A549 (cell line): Measurements from ENCODE around the gene LPO. TPM values are rescaled to one million over a fixed set of nuclear protein-coding genes. Genes with fewer than 3 reads are reported as not detected.

Experiments
- ATAC-seq, 2 experiments: fragments of 200-7000 bp in 1 of 2; fragments of >200 bp in 1 of 2; cut with Nextera tagmentation in 1 of 2; cut with Tn5 transposase in 1 of 2; 3 replicates each; pipeline versions ENCODE4 v1.8.0 to v1.9.1; 2018 to 2020; ENCODE audit warnings: mild to moderate bottlenecking in 1 of 2, moderate library complexity in 1 of 2
- CTCF ChIA-PET: fragments of 300-600 bp; sonication (Branson Sonifier 250); formaldehyde crosslinking; extraction: SDS; loops from one replicate; lab custom pipeline; 2021; ENCODE audit warnings: antibody characterized with exemption, inconsistent platforms; lab: Yijun Ruan, JAX
- POLR2A ChIA-PET: fragments of 350-600 bp; formaldehyde crosslinking; extraction: SDS; loops from one replicate; lab custom pipeline; 2021; ENCODE audit warnings: antibody characterized with exemption, inconsistent platforms; lab: Yijun Ruan, JAX
- DNase-seq, 2 experiments: peaks; one replicate each; pipeline versions ENCODE4 v3.0.0 to v3.0.0-alpha.2; 2011 to 2016; ENCODE audit warnings: low read depth in 1 of 2, low spot score in 1 of 2
- FAIRE-seq: peaks from 2 replicates; lab custom pipeline; 2011; peaks lifted over from hg19 to GRCh38; lab: Jason Lieb, UNC
- H3K27ac ChIP-seq, 2 experiments: fragments of >200 bp; sonication (Bioruptor Twin); formaldehyde crosslinking; 3 replicates each; pipeline ENCODE4 v1.5.1; 2016 to 2017
- H3K4me1 ChIP-seq: fragments of >200 bp; sonication (Bioruptor Twin); formaldehyde crosslinking; 3 replicates; pipeline ENCODE4 v1.6.1; 2016
- H3K4me2 ChIP-seq: fragments of >200 bp; sonication (Bioruptor Twin); formaldehyde crosslinking; 3 replicates; pipeline ENCODE4 v1.6.1; 2016
- H3K4me3 ChIP-seq: fragments of >200 bp; sonication (Bioruptor Twin); formaldehyde crosslinking; 3 replicates; pipeline ENCODE4 v1.5.1; 2016
- H3K9me3 ChIP-seq: fragments of >200 bp; sonication (Bioruptor Twin); formaldehyde crosslinking; 3 replicates; pipeline ENCODE4 v1.6.1; 2016
- CBX8 ChIP-seq: fragments of 200-600 bp; sonication (generic); IDR thresholded peaks from 2 replicates; pipeline ENCODE4 v1.6.1; 2016
- CHD2 ChIP-seq: fragments of 150-350 bp; IDR thresholded peaks from 2 replicates; pipeline ENCODE4 v1.6.1; 2014; ENCODE audit warnings: low read length; ENCODE audit not compliant: partially characterized antibody
- CHD4 ChIP-seq: fragments of 200-600 bp; sonication (generic); IDR thresholded peaks from 2 replicates; pipeline ENCODE4 v1.6.1; 2016; ENCODE audit warnings: antibody characterized with exemption, mild to moderate bottlenecking, borderline replicate concordance
- CTCF ChIP-seq: fragments of >200 bp; sonication (Bioruptor Twin); formaldehyde crosslinking; IDR thresholded peaks from 3 replicates; pipeline ENCODE4 v1.5.1; 2016
- ESRRA ChIP-seq: fragments of 150-350 bp; IDR thresholded peaks from 2 replicates; pipeline ENCODE4 v1.6.1; 2014; ENCODE audit warnings: mild to moderate bottlenecking, low read length, borderline replicate concordance
- GATA3 ChIP-seq: IDR thresholded peaks from 2 replicates; pipeline ENCODE4 v1.6.1; 2012; ENCODE audit warnings: borderline replicate concordance
- HDAC2 ChIP-seq: fragments of 200-600 bp; sonication (generic); IDR thresholded peaks from 2 replicates; pipeline ENCODE4 v1.6.1; 2016
- HEYL ChIP-seq: fragments of 250-450 bp; sonication (Bioruptor Pico); IDR thresholded peaks from 2 replicates; pipeline ENCODE4 v1.8.0; 2021; ENCODE audit warnings: mild to moderate bottlenecking, moderate library complexity
- MYC ChIP-seq: IDR thresholded peaks from 2 replicates; pipeline ENCODE4 v1.6.1; 2012; ENCODE audit warnings: mild to moderate bottlenecking, inconsistent platforms, low read length, improper control_type of control experiment, borderline replicate concordance
- NFE2L2 ChIP-seq: fragments of 150-350 bp; conservative IDR thresholded peaks from 2 replicates; pipeline ENCODE4 v1.6.1; 2014; ENCODE audit warnings: low read length
- NPAS2 ChIP-seq: fragments of 250-450 bp; sonication (Bioruptor Pico); IDR thresholded peaks from 2 replicates; pipeline ENCODE4 v1.8.0; 2022; ENCODE audit warnings: mild to moderate bottlenecking, moderate library complexity, borderline replicate concordance
- PBX3 ChIP-seq: IDR thresholded peaks from 2 replicates; pipeline ENCODE4 v1.6.1; 2012
- POLR2AphosphoS2 ChIP-seq: conservative IDR thresholded peaks from 2 replicates; pipeline ENCODE4 v1.6.1; 2012; ENCODE audit warnings: low read length, improper control_type of control experiment, inconsistent platforms
- TP53 ChIP-seq: fragments of 250-450 bp; sonication (Bioruptor Pico); IDR thresholded peaks from 2 replicates; pipeline ENCODE4 v1.5.0; 2021; ENCODE audit warnings: mild to moderate bottlenecking, moderate library complexity
- ZNF302 ChIP-seq: fragments of 250-450 bp; sonication (Bioruptor Pico); IDR thresholded peaks from 2 replicates; pipeline ENCODE4 v1.9.0; 2021; ENCODE audit warnings: inconsistent platforms, mild to moderate bottlenecking, moderate library complexity
- WGBS: methylation state at CpG from one replicate; pipeline ENCODE4 v1.1.6; 2017; ENCODE audit errors: missing lambda C conversion rate; 5-methylcytosine and 5-hydroxymethylcytosine counted together
- polyA plus RNA-seq, 4 experiments: library from polyadenylated mRNA; depleted of rRNA in 3 of 4; stranded (reverse); fragments of >200 nt; fragmentation: RNase III in 1 of 4; extraction: RNeasy Plus Mini Kit Qiagen cat#74134 plus additional on column Dnase treatment in 1 of 4; gene quantifications; 2 replicates in 3 of 4; 3 replicates in 1 of 4; pipeline ENCODE4 v1.2.3, GENCODE V29; 2011 to 2017
- TF ChIP-seq, protein P1 (sequence below): fragments of 150-350 bp; IDR thresholded peaks from 2 replicates; pipeline ENCODE4 v1.6.1; 2014; ENCODE audit warnings: low read depth, mild to moderate bottlenecking, low read length
- TF ChIP-seq, protein P2 (sequence below): fragments of 450-650 bp; IDR thresholded peaks from 2 replicates; pipeline ENCODE4 v1.6.1; 2014; ENCODE audit warnings: antibody characterized with exemption

Gene LPO
- polyA plus RNA-seq, 2 of the 4 experiments (the other 2 are of a cell fraction): not detected

GRCh38 chr17:58252141-58252540 lies 13.8 kb downstream of the LPO start:
- Histone ChIP-seq H3K27ac (no peak overlapping the region), H3K4me2 (no peak overlapping the region), H3K4me3 (no peak overlapping the region), H3K9me3 (0 out of 3 replicates have a peak, but pooled peaks cover 4% of the 10 kb centered on the region), H3K4me1 (peaks cover 8% of the 10 kb centered on the region)
- ChIA-PET CTCF (interaction anchor here (0.6 to 6.8 kb wide), 8 partner anchors 9 to 195 kb away, joined by 3 to 69 read pairs (median 4); partner anchors contain the start of genes LPO and MKS1), POLR2A (no interaction called here)
- DNase-seq: no peak
- ATAC-seq: no peak
- FAIRE-seq: no peak
- 24% methylated on average over 7 of the region's 9 CpGs for WGBS
- TF ChIP-seq CHD2 (no peak), TP53 (CRISPR knock-in tag) (no peak), CBX8 (no peak), NFE2L2 (no peak), NPAS2 (CRISPR knock-in tag) (no peak), CHD4 (no peak), ESRRA (no peak), HDAC2 (no peak), POLR2AphosphoS2 (no peak)
- TF ChIP-seq, protein P1, sequence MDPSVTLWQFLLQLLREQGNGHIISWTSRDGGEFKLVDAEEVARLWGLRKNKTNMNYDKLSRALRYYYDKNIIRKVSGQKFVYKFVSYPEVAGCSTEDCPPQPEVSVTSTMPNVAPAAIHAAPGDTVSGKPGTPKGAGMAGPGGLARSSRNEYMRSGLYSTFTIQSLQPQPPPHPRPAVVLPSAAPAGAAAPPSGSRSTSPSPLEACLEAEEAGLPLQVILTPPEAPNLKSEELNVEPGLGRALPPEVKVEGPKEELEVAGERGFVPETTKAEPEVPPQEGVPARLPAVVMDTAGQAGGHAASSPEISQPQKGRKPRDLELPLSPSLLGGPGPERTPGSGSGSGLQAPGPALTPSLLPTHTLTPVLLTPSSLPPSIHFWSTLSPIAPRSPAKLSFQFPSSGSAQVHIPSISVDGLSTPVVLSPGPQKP: no peak
- TF ChIP-seq, protein P2, sequence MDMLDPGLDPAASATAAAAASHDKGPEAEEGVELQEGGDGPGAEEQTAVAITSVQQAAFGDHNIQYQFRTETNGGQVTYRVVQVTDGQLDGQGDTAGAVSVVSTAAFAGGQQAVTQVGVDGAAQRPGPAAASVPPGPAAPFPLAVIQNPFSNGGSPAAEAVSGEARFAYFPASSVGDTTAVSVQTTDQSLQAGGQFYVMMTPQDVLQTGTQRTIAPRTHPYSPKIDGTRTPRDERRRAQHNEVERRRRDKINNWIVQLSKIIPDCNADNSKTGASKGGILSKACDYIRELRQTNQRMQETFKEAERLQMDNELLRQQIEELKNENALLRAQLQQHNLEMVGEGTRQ: no peak
- TF ChIP-seq, all 56 proteins: peak for 0

DNA sequence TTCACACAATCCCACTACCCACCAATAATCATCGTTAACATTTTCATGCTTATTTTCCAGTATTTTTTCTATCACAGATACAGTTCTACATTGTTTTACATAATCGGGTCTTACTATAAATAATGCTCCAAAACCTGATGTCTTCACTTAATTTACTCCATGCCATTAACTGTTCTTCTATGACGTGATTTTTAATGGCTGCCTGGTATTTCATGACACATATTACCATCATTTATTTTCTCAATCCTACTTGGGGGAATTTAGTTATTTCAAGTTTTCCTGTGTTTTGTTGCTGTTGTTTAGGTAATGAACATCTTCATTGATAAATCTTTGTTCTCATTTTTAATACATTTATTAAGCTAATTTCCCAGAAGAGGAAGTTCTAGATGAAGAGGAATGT lies 14.7 kb downstream of the LPO start:
- Histone ChIP-seq H3K4me3 (no peak overlapping the region), H3K4me1 (peaks cover 8% of the 10 kb centered on the region)
- WGBS: 40% methylated on average over 3 of the region's 3 CpGs
- ATAC-seq: no peak
- no peak for FAIRE-seq
- POLR2A ChIA-PET: no interaction called here
- CTCF ChIA-PET: interaction anchor here (0.6 to 6.8 kb wide), 5 partner anchors 10 to 200 kb away, joined by 3 to 69 read pairs (median 4); partner anchors contain the start of gene MKS1
- no peak for DNase-seq
- TF ChIP-seq PBX3 (no peak), MYC (no peak), HEYL (CRISPR knock-in tag) (no peak), POLR2AphosphoS2 (no peak), ZNF302 (CRISPR knock-in tag) (no peak)
- TF ChIP-seq, all 56 proteins: peak for 0
- no peak overlapping the region for H3K4me2 ChIP-seq
- H3K27ac ChIP-seq: no peak overlapping the region
- 0 out of 3 replicates have a peak, but pooled peaks cover 4% of the 10 kb centered on the region for H3K9me3 ChIP-seq

GRCh38 chr17:58254803-58255202 lies 16.4 kb downstream of the LPO start:
- 31% methylated on average over 8 of the region's 8 CpGs for WGBS
- no peak overlapping the region for H3K4me2 ChIP-seq
- TF ChIP-seq GATA3 (no peak), CTCF (peak; percentile 10; the same call in 1 of the 3 replicates)
- POLR2A ChIA-PET: no interaction called here
- no peak overlapping the region for H3K27ac ChIP-seq
- peaks cover under 1% of the 10 kb centered on the region; the same call in 1 of the 3 replicates for H3K4me1 ChIP-seq
- no peak overlapping the region for H3K4me3 ChIP-seq
- CTCF ChIA-PET: interaction anchor here (0.5 to 1.4 kb wide), 6 partner anchors 11 to 163 kb away, joined by 3 to 4 read pairs (median 3); partner anchors contain the start of gene RNF43
- peak; percentile 22 to 42; a peak in 3 of 6 replicates for ATAC-seq
- DNase-seq: no peak
- H3K9me3 ChIP-seq: 0 out of 3 replicates have a peak, but pooled peaks cover 5% of the 10 kb centered on the region
- no peak for FAIRE-seq
